Measurements from ENCODE around the gene TENT5C.

The TENT5C gene

GRCh38 chr1:117602862-117603261 lies 3.0 kb upstream of the TENT5C start:
- Histone ChIP-seq H3K4me3 (replicated peaks; ENCODE audit: insufficient read depth, low read length) (no peak overlapping the region), H3K27me3 (ENCODE audit: insufficient read depth, poor library complexity, severe bottlenecking) (no peaks in the 10 kb centered on the region), H3K27ac (replicated peaks) (no peak overlapping the region)
- no peak for DNase-seq (ENCODE audit: low read depth in 1 of 2, low spot score in 1 of 2)
- no peak for TF ChIP-seq REST (IDR thresholded peaks at IDR 0.05; ENCODE audit: insufficient replicate concordance, low read depth)
- TF ChIP-seq GABPA (IDR thresholded peaks at IDR 0.05; ENCODE audit: low read depth) = no peak
- no peak for TF ChIP-seq CTCF (IDR thresholded peaks at IDR 0.05; ENCODE audit: insufficient read depth, low read length)
- TF ChIP-seq SPI1 (IDR thresholded peaks at IDR 0.05; ENCODE audit: borderline replicate concordance, low read depth) = no peak
- TF ChIP-seq POLR2AphosphoS5 (IDR thresholded peaks at IDR 0.05; ENCODE audit: low read depth) = no peak

- H3K27me3 ChIP-seq (ENCODE audit: insufficient read depth, poor library complexity, severe bottlenecking) = no peaks in the 10 kb centered on the region
- H3K27ac ChIP-seq (replicated peaks) = peak overlapping the region; percentile 29
- peak overlapping the region; percentile 87 for H3K4me3 ChIP-seq (replicated peaks; ENCODE audit: insufficient read depth, low read length)
- no peak for DNase-seq (ENCODE audit: low read depth in 1 of 2, low spot score in 1 of 2)
- TF ChIP-seq GABPA (IDR thresholded peaks at IDR 0.05; ENCODE audit: low read depth) (no peak), SPI1 (IDR thresholded peaks at IDR 0.05; ENCODE audit: borderline replicate concordance, low read depth) (no peak), REST (IDR thresholded peaks at IDR 0.05; ENCODE audit: insufficient replicate concordance, low read depth) (no peak), CTCF (IDR thresholded peaks at IDR 0.05; ENCODE audit: insufficient read depth, low read length) (no peak), POLR2AphosphoS5 (IDR thresholded peaks at IDR 0.05; ENCODE audit: low read depth) (no peak)
These were observed 579 bp upstream of the TENT5C start for GRCh38 chr1:117605164-117605773.

DNA sequence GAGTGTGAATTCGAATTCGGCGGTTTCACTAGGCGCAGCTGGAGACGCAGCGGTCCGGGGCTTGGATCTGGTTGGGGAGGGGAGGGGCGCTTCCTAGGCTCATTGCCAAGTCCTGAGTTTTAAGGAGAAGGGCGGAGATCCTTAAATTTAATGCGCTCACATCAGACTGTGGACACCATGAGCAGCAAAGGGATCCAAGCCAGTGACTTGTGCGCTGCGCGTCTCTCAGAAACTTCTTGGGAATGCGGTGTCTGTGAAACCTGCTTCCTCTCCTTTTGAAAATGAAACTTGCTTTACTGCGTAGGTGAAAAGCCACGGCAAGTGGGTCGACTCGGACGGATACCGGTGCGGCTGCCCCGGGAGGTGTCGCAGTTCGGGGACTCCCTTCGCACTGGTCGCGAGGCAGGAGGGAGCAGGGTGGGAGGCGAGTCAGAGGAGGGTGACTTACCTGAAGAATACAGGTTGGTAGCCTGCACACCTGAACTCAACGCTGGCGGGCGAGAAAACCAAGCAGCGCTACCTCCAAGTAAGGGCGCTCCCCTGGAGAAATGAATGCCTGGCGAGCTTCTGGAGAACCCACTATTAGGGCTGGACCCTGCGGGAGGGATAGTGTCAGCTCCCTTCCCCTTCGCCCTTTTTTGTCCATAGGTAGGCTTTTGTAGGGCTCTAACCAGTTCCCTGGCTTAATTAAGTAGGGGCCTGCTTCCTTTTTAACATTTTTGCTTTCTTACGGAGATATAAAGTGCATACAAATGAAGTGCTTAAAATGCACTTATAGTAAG lies 992 bp downstream of the TENT5C start:
- TF ChIP-seq CTCF (IDR thresholded peaks at IDR 0.05; ENCODE audit: insufficient read depth, low read length) (no peak), GABPA (IDR thresholded peaks at IDR 0.05; ENCODE audit: low read depth) (no peak), POLR2AphosphoS5 (IDR thresholded peaks at IDR 0.05; ENCODE audit: low read depth) (no peak), REST (IDR thresholded peaks at IDR 0.05; ENCODE audit: insufficient replicate concordance, low read depth) (no peak), SPI1 (IDR thresholded peaks at IDR 0.05; ENCODE audit: borderline replicate concordance, low read depth) (no peak)
- Histone ChIP-seq H3K27me3 (ENCODE audit: insufficient read depth, poor library complexity, severe bottlenecking) (no peaks in the 10 kb centered on the region), H3K4me3 (replicated peaks; ENCODE audit: insufficient read depth, low read length) (peak overlapping the region; percentile 87), H3K27ac (replicated peaks) (peak overlapping the region; percentile 86)
- DNase-seq (ENCODE audit: low read depth in 1 of 2, low spot score in 1 of 2) = peak in 1 of 2 experiments; percentile 47
